ENCODE data around the gene VPS26C.

VPS26C gene

DNA sequence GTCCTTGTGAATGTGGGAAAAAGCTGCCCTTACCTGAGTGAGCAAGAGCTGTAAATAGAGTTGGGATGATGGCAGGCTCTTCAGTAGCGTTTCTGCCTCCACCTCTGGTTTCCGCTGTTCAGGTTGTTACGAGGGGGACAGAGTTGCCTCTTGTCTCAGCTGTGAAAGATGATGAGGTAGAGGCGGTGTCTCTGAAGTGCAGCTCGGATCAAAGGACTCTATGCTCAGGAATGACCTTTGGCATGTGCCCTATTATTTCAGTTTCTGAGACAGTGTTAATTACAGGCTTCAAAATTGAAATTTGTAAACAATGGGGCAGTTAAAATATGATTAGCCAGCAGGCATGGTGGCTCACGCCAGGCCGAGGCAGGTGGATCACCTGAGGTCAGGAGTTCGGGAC lies 70.3 kb downstream of the VPS26C start:
- peaks cover 98% of the 10 kb centered on the region for H3K36me3 Mint-ChIP-seq (ENCODE audit: low read depth)

DNA sequence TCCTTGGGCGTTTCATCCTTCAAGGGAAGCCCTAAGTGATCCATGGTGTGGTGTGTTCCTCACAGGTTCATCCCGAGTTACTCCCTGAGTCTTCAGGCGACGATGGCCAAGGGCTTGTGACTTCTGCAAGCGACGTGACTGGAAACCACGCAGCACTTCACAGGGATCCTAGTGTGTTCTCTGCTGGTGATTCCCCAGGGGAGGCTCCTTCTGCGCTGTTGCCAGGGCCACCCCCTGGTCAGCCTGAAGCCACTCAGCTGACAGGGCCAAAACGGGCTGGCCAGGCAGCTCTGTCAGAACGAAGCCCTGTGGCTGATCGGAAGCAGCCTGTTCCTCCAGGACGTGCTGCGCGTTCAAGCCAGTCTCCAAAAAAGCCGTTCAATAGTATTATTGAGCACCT lies 71.5 kb downstream of the VPS26C start:
- intact Hi-C loops (cut with micrococcal nuclease), result no loop called here
- Mint-ChIP-seq H3K4me3 (no peak overlapping the region), H3K9me3 (no peaks in the 10 kb centered on the region), H3K4me1 (ENCODE audit: low read depth) (no peaks in the 10 kb centered on the region), H3K27me3 (no peaks in the 10 kb centered on the region), H3K36me3 (ENCODE audit: low read depth) (peaks cover 98% of the 10 kb centered on the region), H3K27ac (no peak overlapping the region)

More for the DNA sequence above, 70.3 kb downstream of the VPS26C start:
- H3K9me3 Mint-ChIP-seq, result no peaks in the 10 kb centered on the region
- H3K4me1 Mint-ChIP-seq (ENCODE audit: low read depth), result no peaks in the 10 kb centered on the region
- intact Hi-C loops (cut with micrococcal nuclease), result no loop called here
- H3K27me3 Mint-ChIP-seq, result no peaks in the 10 kb centered on the region
- H3K4me3 Mint-ChIP-seq, result no peak overlapping the region
- no peak overlapping the region for H3K27ac Mint-ChIP-seq

DNA sequence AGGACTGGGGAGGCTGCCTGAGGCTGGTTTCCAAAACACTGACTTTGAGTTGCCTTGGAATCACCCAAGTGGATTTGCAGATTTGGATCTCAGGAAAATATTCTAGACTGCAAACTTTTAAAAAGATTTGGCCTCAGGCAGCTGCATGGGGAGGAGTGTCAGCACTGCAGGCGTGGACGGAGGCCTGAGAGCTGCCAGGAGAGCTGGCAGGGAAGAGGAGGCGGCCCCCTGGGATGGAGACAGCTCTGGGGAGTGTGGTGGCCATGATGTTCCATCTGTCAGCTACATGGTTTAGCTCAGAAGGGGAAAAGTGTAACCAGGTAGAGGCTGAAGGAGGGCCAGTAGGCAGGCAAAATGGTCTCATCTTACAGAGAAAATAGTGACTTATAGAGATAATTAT lies 72.1 kb downstream of the VPS26C start:
- Mint-ChIP-seq H3K36me3 (ENCODE audit: low read depth) (peaks cover 98% of the 10 kb centered on the region), H3K27ac (no peak overlapping the region), H3K9me3 (no peaks in the 10 kb centered on the region), H3K4me1 (ENCODE audit: low read depth) (no peaks in the 10 kb centered on the region), H3K4me3 (no peak overlapping the region), H3K27me3 (no peaks in the 10 kb centered on the region)
- intact Hi-C loops (cut with micrococcal nuclease), result no loop called here

DNA sequence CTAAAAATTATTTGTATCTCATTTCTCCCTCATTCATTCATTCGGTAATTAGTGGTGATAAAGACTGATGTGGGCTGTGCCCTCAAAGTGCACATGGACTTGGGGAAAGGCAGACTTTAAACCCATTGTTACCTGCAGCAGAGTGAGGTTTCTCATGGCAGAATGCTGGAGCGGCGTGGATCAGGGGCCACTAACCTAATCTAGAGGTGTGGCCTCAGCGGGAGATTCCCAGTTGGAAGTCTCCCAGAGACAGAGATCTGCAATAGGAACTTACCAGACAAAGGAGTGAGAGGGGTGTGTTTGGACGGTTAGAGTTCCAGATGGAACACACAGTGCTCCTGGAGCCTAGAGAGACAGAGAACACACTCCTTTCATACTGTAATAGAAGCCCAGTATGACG lies 73.5 kb downstream of the VPS26C start:
- Mint-ChIP-seq H3K4me3 (no peak overlapping the region), H3K9me3 (no peaks in the 10 kb centered on the region), H3K4me1 (ENCODE audit: low read depth) (no peaks in the 10 kb centered on the region), H3K27me3 (no peaks in the 10 kb centered on the region), H3K36me3 (ENCODE audit: low read depth) (peaks cover 97% of the 10 kb centered on the region), H3K27ac (no peak overlapping the region)
- intact Hi-C loops (cut with micrococcal nuclease), result no loop called here

DNA sequence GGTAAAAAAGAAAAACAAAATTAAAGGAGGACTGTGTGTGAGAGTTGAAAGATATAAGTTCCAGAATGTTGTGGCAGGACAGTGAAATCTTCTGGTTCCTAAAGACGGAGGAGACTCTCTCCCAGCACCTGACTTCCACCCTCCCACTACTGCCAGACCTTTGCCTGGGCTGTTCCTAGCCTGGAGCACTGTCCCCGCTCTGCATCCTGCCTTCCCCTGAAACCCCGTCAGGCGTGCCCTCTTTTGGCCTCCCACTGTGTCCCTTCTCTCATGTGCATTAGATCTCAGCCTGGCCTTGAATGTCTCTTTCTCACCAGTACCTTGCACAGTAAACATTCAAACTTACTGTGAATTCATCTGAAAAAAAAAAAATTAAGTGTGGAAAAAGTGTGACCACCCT lies 74.1 kb downstream of the VPS26C start:
- H3K4me3 Mint-ChIP-seq, result no peak overlapping the region
- intact Hi-C loops (cut with micrococcal nuclease), result no loop called here
- peak overlapping the region; percentile 19 for H3K27ac Mint-ChIP-seq

DNA sequence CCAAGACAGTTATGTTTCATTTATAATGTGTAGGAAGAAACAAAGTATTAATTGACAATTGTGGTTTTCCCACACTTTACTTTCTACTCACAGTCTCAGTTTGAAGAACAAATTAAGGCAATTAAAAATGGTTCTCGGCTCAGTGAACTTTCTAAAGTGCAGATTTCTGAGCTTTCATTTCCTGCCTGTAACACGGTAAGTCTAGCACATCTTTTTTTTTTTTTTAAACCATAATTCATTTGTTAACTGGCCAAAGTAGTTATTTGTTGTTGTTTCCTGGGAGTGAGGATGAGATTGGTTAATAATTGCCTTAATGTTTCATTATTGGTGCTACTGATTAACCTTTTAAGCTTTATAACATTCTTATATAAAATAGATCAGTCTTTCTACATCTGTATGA lies 75.1 kb downstream of the VPS26C start:
- Mint-ChIP-seq H3K9me3 (no peaks in the 10 kb centered on the region), H3K4me1 (ENCODE audit: low read depth) (no peaks in the 10 kb centered on the region), H3K27ac (no peak overlapping the region), H3K27me3 (no peaks in the 10 kb centered on the region), H3K4me3 (no peak overlapping the region), H3K36me3 (ENCODE audit: low read depth) (peaks cover 96% of the 10 kb centered on the region)
- intact Hi-C loops (cut with micrococcal nuclease), result no loop called here

More for the DNA sequence above, 74.1 kb downstream of the VPS26C start:
- H3K4me1 Mint-ChIP-seq (ENCODE audit: low read depth), result no peaks in the 10 kb centered on the region
- H3K27me3 Mint-ChIP-seq, result no peaks in the 10 kb centered on the region
- H3K36me3 Mint-ChIP-seq (ENCODE audit: low read depth), result peaks cover 96% of the 10 kb centered on the region
- H3K9me3 Mint-ChIP-seq, result no peaks in the 10 kb centered on the region

DNA sequence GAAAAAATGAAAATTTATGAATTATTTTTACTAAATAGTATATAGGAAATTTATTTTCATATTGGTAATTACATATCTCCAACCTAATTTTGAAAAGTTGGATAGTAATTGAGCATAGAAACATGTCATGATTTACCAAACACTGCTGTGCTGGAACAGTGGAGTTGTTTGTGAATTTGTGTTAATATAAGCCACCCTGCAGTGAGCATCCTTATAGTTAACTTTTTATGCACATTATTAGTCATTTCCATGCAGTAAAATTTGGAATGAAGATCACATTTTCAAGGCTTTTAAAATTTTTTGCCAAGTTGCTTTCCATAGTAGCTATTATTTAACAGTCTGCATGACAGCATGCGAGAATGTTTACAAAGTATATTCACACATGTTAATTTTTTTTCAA lies 78.3 kb downstream of the VPS26C start:
- Mint-ChIP-seq H3K36me3 (ENCODE audit: low read depth) (peaks cover 81% of the 10 kb centered on the region), H3K27me3 (no peaks in the 10 kb centered on the region), H3K27ac (no peak overlapping the region), H3K4me3 (no peak overlapping the region), H3K9me3 (no peaks in the 10 kb centered on the region), H3K4me1 (ENCODE audit: low read depth) (no peaks in the 10 kb centered on the region)
- intact Hi-C loops (cut with micrococcal nuclease), result no loop called here

DNA sequence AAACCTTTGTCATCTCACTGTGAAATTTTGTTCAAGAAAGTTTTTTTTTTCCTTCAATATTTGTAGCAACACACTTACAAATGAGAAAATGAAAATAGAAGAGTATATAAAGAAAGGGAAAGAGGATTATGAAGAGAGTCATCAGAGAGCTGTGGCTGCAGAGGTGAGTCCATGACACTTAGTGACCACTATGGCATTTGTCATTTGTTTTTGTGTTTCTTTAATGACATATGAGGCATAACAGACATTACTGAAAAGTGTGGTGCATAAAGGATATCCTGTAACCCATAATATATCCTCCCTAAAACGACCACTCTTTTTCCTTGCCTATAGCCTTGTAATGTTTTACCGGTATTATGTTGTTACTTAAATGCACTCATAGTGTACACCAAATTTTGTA lies 80.2 kb downstream of the VPS26C start:
- H3K36me3 Mint-ChIP-seq (ENCODE audit: low read depth), result peaks cover 77% of the 10 kb centered on the region
- intact Hi-C loops (cut with micrococcal nuclease), result no loop called here
- no peak overlapping the region for H3K27ac Mint-ChIP-seq

DNA sequence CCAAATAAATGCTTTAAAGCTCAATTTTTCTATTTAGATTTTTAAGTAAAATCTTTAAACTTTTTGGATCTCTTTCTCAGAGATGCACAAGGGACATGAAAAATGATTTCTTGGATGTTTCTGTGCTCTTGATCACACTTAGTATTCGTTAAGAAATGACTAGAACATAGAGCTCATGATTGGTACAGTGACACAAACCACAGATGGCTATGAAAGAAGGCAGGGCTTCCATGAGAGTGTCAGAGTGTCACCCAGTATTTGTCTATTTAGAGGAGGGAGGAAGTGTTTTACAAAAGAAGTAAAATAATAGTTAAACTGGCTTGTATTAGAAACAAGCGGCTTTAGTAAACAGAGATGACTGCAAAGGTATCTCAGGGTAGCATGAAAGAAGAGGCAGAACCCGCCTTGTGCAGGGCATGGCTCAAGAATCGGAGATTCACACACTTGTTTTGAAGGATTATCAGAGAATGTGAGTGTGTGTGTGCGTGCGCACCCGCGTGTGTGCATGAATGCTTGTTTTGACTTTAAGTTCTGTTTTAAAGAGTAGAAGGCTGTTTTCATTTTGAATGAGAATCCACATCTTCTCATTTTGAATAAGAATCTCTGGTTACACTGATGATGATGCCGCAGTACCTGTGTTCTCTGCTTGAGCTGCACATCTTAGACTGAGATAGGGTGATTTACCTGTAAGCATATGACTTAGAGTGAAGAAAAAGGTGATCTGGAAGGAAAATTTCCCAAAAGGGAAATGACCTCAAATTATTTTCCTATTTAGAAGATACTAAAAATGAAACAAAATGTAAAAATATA lies 82.1 kb downstream of the VPS26C start:
- Mint-ChIP-seq H3K4me3 (no peak overlapping the region), H3K27me3 (no peaks in the 10 kb centered on the region), H3K4me1 (ENCODE audit: low read depth) (no peaks in the 10 kb centered on the region), H3K27ac (no peak overlapping the region), H3K36me3 (ENCODE audit: low read depth) (peaks cover 65% of the 10 kb centered on the region), H3K9me3 (peaks cover 2% of the 10 kb centered on the region)
- intact Hi-C loops (cut with micrococcal nuclease), result no loop called here

More for the DNA sequence above, 80.2 kb downstream of the VPS26C start:
- H3K9me3 Mint-ChIP-seq, result no peaks in the 10 kb centered on the region
- no peaks in the 10 kb centered on the region for H3K27me3 Mint-ChIP-seq
- H3K4me1 Mint-ChIP-seq (ENCODE audit: low read depth), result no peaks in the 10 kb centered on the region
- no peak overlapping the region for H3K4me3 Mint-ChIP-seq

DNA sequence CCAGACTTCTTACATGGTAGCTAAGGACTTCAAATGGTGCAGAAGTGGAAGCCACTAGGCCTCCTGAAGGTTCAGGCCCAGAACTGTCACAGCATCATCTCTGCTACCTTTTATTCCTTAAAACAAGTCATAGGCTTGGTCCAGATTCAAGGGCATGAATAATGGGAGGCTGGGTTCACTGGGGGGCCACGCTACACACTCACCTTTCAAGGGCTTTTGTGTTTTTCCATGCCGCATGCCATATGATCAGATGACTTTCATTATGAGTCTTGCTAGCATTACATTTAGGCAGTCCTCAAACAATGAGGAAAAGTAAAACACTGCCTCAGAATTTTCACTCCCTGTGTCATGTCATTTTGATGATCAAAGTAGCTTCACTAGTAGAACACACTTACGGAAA lies 83.4 kb downstream of the VPS26C start:
- Mint-ChIP-seq H3K9me3 (peaks cover 6% of the 10 kb centered on the region), H3K36me3 (ENCODE audit: low read depth) (peaks cover 66% of the 10 kb centered on the region), H3K4me3 (no peak overlapping the region), H3K27ac (no peak overlapping the region), H3K27me3 (no peaks in the 10 kb centered on the region), H3K4me1 (ENCODE audit: low read depth) (no peaks in the 10 kb centered on the region)
- intact Hi-C loops (cut with micrococcal nuclease), result no loop called here

DNA sequence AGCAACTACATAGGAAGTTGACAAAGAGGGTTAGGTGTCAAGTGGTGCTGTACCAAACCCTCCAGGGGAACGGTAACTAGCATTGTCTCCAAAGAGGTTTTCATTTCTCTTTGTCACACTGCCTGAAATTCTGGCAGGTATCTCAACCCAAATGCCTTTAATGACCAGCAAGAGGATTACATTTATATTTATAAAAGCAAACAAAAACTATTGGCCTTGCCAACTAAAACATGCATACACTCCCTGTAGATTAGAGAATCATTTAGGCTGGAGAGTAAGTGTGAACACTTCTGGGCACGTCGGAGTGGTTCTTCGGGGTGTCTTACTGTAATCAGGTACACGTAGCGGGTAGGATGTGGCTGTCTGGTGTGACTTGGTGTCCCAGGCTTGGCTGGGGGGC lies 84.9 kb downstream of the VPS26C start:
- peaks cover 6% of the 10 kb centered on the region for H3K9me3 Mint-ChIP-seq
- no peak overlapping the region for H3K4me3 Mint-ChIP-seq
- no peaks in the 10 kb centered on the region for H3K27me3 Mint-ChIP-seq

DNA sequence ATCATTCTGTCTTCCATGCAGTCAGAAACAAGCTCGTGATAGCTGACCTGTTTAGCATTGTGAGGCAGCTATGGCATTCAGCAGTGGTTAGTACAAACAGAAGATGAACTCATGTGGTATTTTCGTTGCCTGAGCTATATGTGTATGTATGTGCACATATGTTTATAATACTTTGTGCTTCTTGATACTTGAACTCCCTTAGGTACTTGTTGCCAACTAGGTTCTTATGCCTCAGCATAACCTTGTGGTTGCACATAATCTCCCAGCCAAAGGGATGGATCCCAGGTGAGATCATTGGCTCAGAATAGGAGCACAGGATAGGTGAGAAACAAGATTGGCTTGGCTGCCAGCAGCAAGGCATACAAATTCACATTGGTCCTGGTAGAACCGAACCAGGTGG lies 86.1 kb downstream of the VPS26C start:
- H3K4me3 Mint-ChIP-seq, result no peak overlapping the region
- H3K4me1 Mint-ChIP-seq (ENCODE audit: low read depth), result no peaks in the 10 kb centered on the region
- no peaks in the 10 kb centered on the region for H3K27me3 Mint-ChIP-seq
- H3K9me3 Mint-ChIP-seq, result peaks cover 6% of the 10 kb centered on the region
- H3K27ac Mint-ChIP-seq, result no peak overlapping the region
- intact Hi-C loops (cut with micrococcal nuclease), result no loop called here
- H3K36me3 Mint-ChIP-seq (ENCODE audit: low read depth), result peaks cover 67% of the 10 kb centered on the region

More for the DNA sequence above, 84.9 kb downstream of the VPS26C start:
- no peak overlapping the region for H3K27ac Mint-ChIP-seq
- peaks cover 67% of the 10 kb centered on the region for H3K36me3 Mint-ChIP-seq (ENCODE audit: low read depth)
- intact Hi-C loops (cut with micrococcal nuclease), result no loop called here
- H3K4me1 Mint-ChIP-seq (ENCODE audit: low read depth), result no peaks in the 10 kb centered on the region

DNA sequence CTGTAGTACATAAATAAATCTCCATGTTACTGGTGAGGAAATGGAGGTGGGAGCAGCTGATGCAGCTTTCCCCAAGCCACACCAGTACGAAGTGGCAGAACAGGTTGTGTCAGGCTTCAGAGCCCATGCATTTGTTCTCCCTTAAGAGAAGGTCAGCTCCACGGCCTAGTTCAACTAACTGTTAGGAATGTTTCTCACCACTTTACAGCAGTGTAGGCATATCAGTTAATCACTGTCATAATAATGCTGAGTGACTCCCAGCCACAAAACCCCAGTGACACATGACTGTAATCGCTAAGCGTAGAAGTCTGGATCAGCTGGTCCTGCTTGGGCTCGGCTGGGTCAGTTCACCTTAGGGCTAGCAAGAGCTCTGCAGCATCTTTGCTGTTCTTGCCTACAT lies 90.4 kb downstream of the VPS26C start:
- Mint-ChIP-seq H3K9me3 (peaks cover 6% of the 10 kb centered on the region), H3K36me3 (ENCODE audit: low read depth) (peaks cover 84% of the 10 kb centered on the region), H3K27me3 (no peaks in the 10 kb centered on the region), H3K4me3 (no peak overlapping the region), H3K27ac (no peak overlapping the region), H3K4me1 (ENCODE audit: low read depth) (no peaks in the 10 kb centered on the region)
- intact Hi-C loops (cut with micrococcal nuclease), result no loop called here
